SK-N-MC (cell line): ENCODE results near the gene SRR.
A peak's percentile ranks its signal among the peaks of the same experiment; 100 is the strongest.

Experiments used
- DNase-seq: peaks from one replicate; pipeline ENCODE4 v3.0.0-alpha.2; 2011; ENCODE audit warnings: low read depth, low spot score
- H3K27ac ChIP-seq: fragments of 200-600 bp; sonication (generic); 2 replicates; pipeline ENCODE4 v1.5.1; 2016; ENCODE audit warnings: mixed run types
- H3K36me3 ChIP-seq: fragments of 200-600 bp; sonication (generic); 2 replicates; pipeline ENCODE4 v1.6.1; 2017; ENCODE audit warnings: antibody characterized with exemption, low read length, mixed read lengths; ENCODE audit not compliant: insufficient read depth
- H3K4me3 ChIP-seq: fragments of 200-600 bp; sonication (generic); 2 replicates; pipeline ENCODE4 v1.5.1; 2016
- H3K9ac ChIP-seq: fragments of 200-600 bp; sonication (generic); 2 replicates; pipeline ENCODE4 v1.8.0; 2017; ENCODE audit warnings: mixed run types, mixed read lengths; ENCODE audit not compliant: insufficient read length
- H3K9me3 ChIP-seq: fragments of 200-600 bp; sonication (generic); 2 replicates; pipeline ENCODE4 v1.6.1; 2017; ENCODE audit warnings: low read depth, mild to moderate bottlenecking, antibody characterized with exemption, low read length, moderate library complexity, mixed read lengths
- EZH2 ChIP-seq: fragments of 200-600 bp; sonication (generic); IDR thresholded peaks from one replicate; pipeline ENCODE4 v1.6.1; 2017; ENCODE audit warnings: antibody characterized with exemption
- FOXP2 ChIP-seq: optimal IDR thresholded peaks from 2 replicates; pipeline ENCODE3; 2011; ENCODE audit warnings: mild to moderate bottlenecking, moderate library complexity; ENCODE audit not compliant: insufficient read depth; ENCODE audit errors: extremely low read length, control extremely low read depth
- POLR2AphosphoS5 ChIP-seq: IDR thresholded peaks from 2 replicates; pipeline ENCODE4 v1.6.1; 2012; ENCODE audit warnings: mild to moderate bottlenecking, low read depth, low read length, borderline replicate concordance

The SRR gene

DNA sequence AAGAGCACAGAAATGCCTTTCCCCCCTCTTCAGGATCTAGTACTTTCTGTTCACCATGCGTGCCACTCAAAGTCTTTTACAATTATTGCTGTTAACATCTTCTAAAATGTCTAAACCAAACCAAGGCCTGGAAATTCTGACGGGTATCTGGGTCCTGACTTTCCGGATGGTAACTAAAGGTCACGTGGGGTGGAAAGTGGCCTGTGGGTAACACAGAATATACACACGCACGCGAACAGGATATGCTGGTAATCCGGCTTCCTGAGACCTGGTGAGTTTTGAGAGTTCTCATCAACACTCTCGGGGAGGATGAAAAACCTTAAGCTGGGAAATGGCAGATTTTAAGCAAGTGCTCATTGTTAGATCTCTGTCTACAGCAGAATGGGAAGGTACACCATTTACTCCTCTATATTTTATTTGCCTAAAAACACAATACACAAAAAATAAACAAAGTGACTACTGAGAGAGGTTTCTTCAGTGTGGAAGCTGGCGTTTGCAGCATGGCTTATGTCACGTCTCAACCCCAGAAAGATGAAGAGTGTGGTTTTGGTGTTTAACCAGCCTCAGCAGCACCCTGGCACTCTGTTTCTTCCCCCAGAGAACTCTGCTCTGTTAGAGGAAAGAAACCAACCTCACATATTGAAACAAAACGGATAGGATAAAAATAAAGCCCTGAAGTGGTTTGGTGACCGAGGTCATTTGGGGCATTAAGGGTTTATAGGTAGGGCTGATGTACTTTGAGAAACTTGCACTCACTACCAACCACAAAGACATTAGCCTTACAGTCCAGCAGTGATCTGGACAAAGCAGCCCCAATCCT lies 37.5 kb upstream of the SRR start:
- Histone ChIP-seq H3K9ac (no peak overlapping the region), H3K4me3 (no peak overlapping the region), H3K9me3 (no peaks in the 10 kb centered on the region), H3K27ac (no peak overlapping the region), H3K36me3 (peaks cover 6% of the 10 kb centered on the region; the same call in 1 of the 2 replicates)
- no peak for DNase-seq
- no peak for TF ChIP-seq FOXP2
- TF ChIP-seq EZH2: no peak
- TF ChIP-seq POLR2AphosphoS5: no peak

DNA sequence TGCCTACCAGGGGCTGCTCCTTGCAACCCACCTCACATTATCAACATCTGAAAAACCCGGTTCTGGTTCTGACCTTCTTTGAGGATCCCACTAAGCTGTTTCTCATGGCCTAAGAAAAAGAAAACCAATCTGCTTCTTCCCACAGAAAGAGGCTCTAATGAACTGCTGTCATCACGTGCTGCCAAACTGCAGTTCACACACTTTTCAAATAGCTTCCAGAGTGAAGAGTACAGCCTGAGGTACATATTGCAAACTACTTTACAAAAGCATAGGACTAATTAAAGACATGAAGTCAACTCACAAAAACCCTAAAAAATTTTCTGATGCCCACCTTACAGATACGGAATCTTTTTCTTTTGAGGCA lies 36.9 kb upstream of the SRR start:
- Histone ChIP-seq H3K4me3 (no peak overlapping the region), H3K36me3 (peaks cover 6% of the 10 kb centered on the region; the same call in 1 of the 2 replicates), H3K9ac (no peak overlapping the region), H3K27ac (no peak overlapping the region), H3K9me3 (no peaks in the 10 kb centered on the region)
- no peak for DNase-seq
- TF ChIP-seq FOXP2: no peak
- no peak for TF ChIP-seq EZH2
- TF ChIP-seq POLR2AphosphoS5: no peak

DNA sequence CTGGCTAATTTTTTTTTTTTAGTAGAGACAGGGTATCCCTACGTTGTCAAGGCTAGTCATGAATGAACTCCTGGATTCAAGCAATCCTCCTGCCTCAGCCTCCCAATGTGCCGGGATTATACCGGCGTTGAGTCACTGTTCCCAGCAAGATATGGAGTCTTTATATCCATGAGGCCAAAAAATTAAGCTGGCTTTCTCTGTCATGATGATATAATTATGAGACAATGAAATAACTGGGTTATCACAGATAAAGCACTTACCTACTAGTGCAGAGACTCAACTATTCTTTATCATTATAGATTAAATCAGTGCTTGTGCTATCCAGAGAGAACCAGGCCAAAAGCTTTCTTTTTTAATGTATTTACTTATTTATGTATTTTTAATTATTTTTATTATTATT lies 36.4 kb upstream of the SRR start:
- TF ChIP-seq POLR2AphosphoS5 (no peak), FOXP2 (no peak), EZH2 (no peak)
- no peak for DNase-seq
- Histone ChIP-seq H3K9me3 (no peaks in the 10 kb centered on the region), H3K36me3 (peaks cover 6% of the 10 kb centered on the region; the same call in 1 of the 2 replicates), H3K4me3 (no peak overlapping the region), H3K27ac (no peak overlapping the region), H3K9ac (no peak overlapping the region)

DNA sequence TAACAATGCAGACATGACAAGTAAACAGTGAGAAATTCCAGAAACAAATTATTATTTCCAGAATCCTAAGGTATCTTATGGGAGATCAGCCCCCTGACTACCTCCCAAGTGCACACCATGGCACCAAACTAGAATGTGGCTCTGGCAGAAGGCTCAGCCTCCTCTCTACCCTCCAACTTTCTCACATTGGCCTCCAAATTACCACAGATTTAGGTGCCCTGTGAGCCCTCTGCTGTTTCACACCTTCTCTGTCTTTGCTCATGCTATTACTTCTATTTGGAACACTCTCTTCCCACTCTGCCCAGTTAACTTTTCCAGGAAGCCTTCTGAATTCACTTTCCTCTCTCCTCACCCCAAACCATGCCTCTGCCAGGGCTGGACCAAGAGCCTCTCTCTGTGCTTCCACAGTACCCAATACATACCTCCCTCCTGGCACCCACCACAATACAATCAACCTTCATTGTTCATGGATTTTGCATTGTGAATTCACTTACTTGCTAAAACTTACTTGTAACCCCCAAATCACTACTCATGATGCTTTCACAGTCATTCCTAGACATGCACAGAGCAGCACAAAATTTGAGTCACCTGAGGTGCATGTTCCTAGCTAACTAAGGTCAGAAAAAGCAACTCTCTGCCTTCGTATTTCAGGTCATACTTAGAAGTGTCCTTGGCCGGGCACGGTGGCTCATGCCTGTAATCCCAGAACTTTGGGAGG lies 31.6 kb upstream of the SRR start:
- DNase-seq: no peak
- Histone ChIP-seq H3K27ac (no peak overlapping the region), H3K9ac (no peak overlapping the region), H3K9me3 (no peaks in the 10 kb centered on the region), H3K36me3 (peaks cover 10% of the 10 kb centered on the region; the same call in 1 of the 2 replicates), H3K4me3 (no peak overlapping the region)
- TF ChIP-seq EZH2: no peak
- no peak for TF ChIP-seq POLR2AphosphoS5
- no peak for TF ChIP-seq FOXP2

DNA sequence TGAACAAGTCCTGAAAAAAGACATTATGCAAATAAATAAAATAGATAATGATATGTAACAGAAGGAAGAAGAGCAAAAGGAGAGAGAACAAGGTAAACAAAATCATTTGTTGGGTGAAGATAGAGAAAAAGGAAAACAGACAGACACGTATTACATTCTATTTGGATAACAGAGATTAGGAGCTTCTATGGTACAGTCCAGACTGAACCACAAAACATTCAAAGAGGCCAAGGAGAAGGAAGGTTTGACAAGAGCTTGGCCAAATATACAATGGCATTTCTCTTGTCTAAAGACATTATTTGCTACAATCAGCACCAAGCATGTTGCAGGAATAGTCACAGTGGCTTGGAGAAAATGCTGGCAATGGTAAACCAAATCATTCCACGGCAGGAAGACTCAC lies 29.3 kb upstream of the SRR start:
- H3K27ac ChIP-seq: no peak overlapping the region
- DNase-seq: no peak
- no peak overlapping the region for H3K9ac ChIP-seq
- no peaks in the 10 kb centered on the region for H3K9me3 ChIP-seq
- no peak overlapping the region for H3K4me3 ChIP-seq
- H3K36me3 ChIP-seq: peaks cover 16% of the 10 kb centered on the region; the same call in 1 of the 2 replicates
- no peak for TF ChIP-seq POLR2AphosphoS5
- TF ChIP-seq FOXP2: no peak
- no peak for TF ChIP-seq EZH2

DNA sequence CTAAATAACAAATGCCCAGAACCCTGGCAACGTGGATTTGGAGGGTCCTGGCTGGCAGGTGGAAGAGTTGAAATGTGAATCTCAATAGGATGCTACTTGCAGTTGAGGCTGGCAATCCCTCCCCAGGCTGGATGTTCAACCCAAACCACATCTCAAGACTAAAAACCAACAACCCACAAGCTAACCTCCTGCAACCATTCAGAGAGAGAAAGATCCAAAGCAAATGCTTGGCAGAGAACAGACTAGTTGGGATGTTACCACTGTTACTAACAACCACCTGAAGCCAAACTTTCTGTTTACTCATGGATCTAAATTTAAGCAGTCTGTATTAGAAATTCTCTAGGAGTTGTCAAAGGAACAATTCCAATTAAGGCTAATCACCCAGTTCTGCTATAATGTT lies 28.0 kb upstream of the SRR start:
- H3K9ac ChIP-seq: no peak overlapping the region
- no peak overlapping the region for H3K27ac ChIP-seq
- no peak overlapping the region for H3K4me3 ChIP-seq
- no peaks in the 10 kb centered on the region for H3K9me3 ChIP-seq
- TF ChIP-seq POLR2AphosphoS5 (no peak), EZH2 (no peak), FOXP2 (no peak)
- peaks cover 24% of the 10 kb centered on the region; the same call in 1 of the 2 replicates for H3K36me3 ChIP-seq
- DNase-seq: no peak

DNA sequence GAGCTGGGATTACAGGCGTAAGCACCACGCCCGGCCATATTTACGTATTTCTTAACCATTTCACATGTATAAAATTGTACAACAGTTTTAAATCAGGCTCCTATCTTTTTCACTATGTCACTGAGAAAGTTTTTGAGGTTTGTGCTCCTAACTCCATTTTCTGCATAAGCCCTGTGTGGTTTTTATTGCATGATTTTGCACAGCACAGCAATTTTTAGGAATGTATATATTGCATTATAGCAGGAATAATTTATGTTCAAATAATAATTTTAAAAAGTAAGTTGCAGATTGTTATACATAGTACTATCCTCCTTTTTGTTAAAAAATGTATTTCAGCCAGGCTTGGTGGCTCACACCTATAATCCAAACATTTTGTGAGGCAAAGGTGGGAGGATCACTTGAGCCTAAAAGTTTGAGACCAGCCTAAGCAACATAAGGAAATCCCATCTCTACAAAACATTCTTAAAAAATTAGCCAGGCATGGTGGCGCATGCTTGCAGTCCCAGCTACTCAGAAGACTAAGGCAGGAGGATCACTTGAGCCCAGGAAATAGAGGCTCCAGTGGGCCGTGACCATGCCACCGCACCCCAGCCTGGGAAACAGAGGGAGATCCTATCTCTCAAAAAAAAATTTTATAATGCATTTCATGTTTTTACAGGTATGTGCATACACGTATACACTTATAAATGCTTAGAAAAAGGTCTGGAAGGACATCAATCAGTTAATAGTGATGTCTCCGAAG lies 26.1 kb upstream of the SRR start:
- peak overlapping the region; percentile 76 for H3K27ac ChIP-seq
- no peaks in the 10 kb centered on the region for H3K9me3 ChIP-seq
- TF ChIP-seq EZH2 (no peak), POLR2AphosphoS5 (no peak), FOXP2 (no peak)
- H3K9ac ChIP-seq: peak overlapping the region; percentile 32
- H3K36me3 ChIP-seq: peaks cover 38% of the 10 kb centered on the region
- no peak for DNase-seq
- H3K4me3 ChIP-seq: no peak overlapping the region; the same call in 1 of the 2 replicates

DNA sequence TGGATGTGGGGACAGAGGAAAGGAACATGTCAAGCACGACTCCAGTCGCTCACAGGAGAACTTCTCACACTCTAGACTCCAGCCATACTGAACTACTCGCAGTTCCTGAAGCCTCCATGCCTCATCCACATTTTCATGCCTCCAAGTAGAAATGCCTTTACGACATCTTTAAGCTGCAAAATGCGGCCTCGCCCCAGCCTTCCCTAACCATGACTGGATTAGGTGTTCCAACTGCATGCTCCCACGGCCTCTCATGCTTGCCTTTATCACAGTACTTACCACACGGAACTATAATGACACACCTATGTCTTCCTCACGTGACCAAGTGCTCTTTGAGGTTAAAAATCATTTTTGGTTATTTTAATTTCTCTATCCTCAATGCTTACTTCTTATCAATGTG lies 24.0 kb upstream of the SRR start:
- no peak for DNase-seq
- no peak overlapping the region for H3K27ac ChIP-seq
- peaks cover 31% of the 10 kb centered on the region for H3K36me3 ChIP-seq
- no peaks in the 10 kb centered on the region for H3K9me3 ChIP-seq
- H3K9ac ChIP-seq: no peak overlapping the region
- no peak overlapping the region for H3K4me3 ChIP-seq
- no peak for TF ChIP-seq POLR2AphosphoS5
- TF ChIP-seq EZH2: no peak
